ENCODE results near the gene CHN1.

DNA sequence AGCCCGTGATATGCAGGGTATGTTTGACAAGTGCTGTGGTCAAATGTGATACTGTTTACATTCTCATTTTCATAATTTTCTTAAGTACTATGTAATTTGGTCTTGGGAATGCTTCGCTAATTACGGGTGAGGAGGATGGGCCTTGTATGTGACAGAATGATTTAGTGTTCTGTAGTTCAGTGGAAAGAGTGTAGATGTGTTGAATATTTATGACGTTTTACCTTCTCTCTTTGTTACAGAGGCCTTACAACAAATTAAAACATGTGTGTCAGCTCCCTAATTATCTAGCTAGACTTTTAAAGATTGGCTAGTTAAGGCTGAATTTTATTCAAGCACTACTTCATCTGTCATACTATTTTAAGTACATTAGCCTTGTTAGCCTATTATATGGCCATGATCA, 230.3 kb downstream of the CHN1 start:
- TF ChIP-seq POLR2A (IDR thresholded peaks at IDR 0.05) (no peak), EP300 (IDR thresholded peaks at IDR 0.05) (no peak)

All from upper lobe of left lung (tissue), 4 donors.